Adipocyte (in vitro differentiated cells): ENCODE results near the gene GRIN2A.
A peak's percentile ranks its signal among the peaks of the same experiment; 100 is the strongest.

Experiments used
- DNase-seq: peaks from one replicate; pipeline ENCODE4 v3.0.0-alpha.2; 2015; ENCODE audit warnings: low read depth
- H3K27me3 ChIP-seq: replicated peaks from 2 replicates; pipeline ENCODE4 v1.7.0; 2013; ENCODE audit warnings: mild to moderate bottlenecking, low read length, moderate library complexity; ENCODE audit not compliant: control insufficient read depth, insufficient read depth
- H3K36me3 ChIP-seq: 2 replicates; pipeline ENCODE4 v1.7.0; 2013; ENCODE audit warnings: low read length, mild to moderate bottlenecking, moderate library complexity; ENCODE audit not compliant: control insufficient read depth, insufficient read depth, severe bottlenecking
- H3K4me1 ChIP-seq: 2 replicates; pipeline ENCODE4 v1.7.0; 2013; ENCODE audit warnings: mild to moderate bottlenecking, low read length, moderate library complexity; ENCODE audit not compliant: control insufficient read depth, insufficient read depth
- H3K4me3 ChIP-seq: 2 replicates; pipeline ENCODE4 v1.7.0; 2013; ENCODE audit warnings: mild to moderate bottlenecking, low read length, moderate library complexity
- H3K9ac ChIP-seq: 2 replicates; pipeline ENCODE4 v1.7.0; 2013; ENCODE audit warnings: mild to moderate bottlenecking, low read length, moderate library complexity
- H3K9me3 ChIP-seq: 2 replicates; pipeline ENCODE4 v1.7.0; 2013; ENCODE audit warnings: mild to moderate bottlenecking, low read length, moderate library complexity; ENCODE audit not compliant: control insufficient read depth

GRIN2A gene

DNA sequence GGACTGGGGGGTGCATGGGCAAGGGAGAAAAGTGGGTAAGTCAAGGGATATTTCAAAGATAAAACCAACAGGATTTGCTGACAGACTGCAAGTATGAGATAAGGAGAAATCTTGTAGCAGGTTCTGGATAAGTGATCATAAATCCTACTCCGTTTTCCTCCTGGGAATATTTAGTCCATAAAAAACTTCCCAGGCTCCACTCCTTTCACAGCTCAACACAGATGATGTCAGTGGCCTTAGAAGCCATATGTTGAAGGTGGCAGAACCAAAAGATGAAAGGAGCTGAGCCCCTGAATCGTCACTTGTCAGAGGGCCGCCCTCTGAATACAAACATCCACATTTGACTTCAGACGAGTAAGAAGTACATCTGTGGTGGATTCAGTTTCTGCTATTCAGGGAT lies 71.7 kb downstream of the GRIN2A start:
- H3K9ac ChIP-seq = no peak overlapping the region

DNA sequence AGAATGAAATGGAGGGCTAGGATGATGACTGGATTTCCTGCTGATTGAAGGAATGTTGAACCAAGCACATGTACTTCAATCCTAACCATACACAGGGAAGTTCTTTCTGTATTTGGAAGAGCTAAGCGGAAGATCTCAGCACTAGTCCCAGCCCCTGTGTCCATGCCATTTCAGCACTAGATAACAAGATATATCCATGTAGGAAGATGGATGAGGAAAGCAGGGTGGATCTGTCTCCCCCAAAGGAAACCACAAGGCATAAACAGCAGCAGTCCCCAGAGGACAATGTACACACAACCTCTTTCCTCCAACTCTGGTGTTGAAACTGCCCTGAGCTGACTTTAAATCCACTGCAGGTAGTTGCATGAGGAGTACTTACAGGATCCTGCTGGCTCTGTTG lies 75.1 kb downstream of the GRIN2A start:
- no peaks in the 10 kb centered on the region for H3K27me3 ChIP-seq
- no peaks in the 10 kb centered on the region for H3K36me3 ChIP-seq
- H3K9ac ChIP-seq = no peak overlapping the region
- H3K4me3 ChIP-seq = no peak overlapping the region
- peaks cover 23% of the 10 kb centered on the region for H3K4me1 ChIP-seq
- no peaks in the 10 kb centered on the region for H3K9me3 ChIP-seq
- DNase-seq = no peak

More for the DNA sequence above, 71.7 kb downstream of the GRIN2A start:
- Histone ChIP-seq H3K9me3 (no peaks in the 10 kb centered on the region), H3K4me3 (no peak overlapping the region), H3K36me3 (no peaks in the 10 kb centered on the region), H3K27me3 (no peaks in the 10 kb centered on the region), H3K4me1 (peaks cover 26% of the 10 kb centered on the region)
- DNase-seq = no peak

DNA sequence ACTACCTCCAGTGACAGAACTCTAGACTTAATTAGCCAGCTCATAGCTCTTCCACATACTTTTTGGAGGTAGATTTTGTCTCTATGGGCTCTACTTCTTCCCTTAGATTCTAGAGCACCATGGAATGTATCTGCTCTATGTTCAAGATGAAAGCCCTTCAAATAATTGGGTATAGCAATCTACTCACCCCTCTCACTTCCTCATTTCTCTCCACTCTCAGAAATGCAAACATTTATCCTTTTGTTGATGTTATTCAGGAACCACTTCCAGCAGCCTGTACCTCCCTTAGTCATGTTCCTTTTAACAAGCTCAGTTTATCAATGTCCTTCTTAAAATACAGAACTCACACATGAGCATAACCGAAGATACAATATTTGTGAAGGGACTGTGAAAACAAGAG lies 78.5 kb downstream of the GRIN2A start:
- Histone ChIP-seq H3K9me3 (no peaks in the 10 kb centered on the region), H3K4me3 (no peak overlapping the region), H3K4me1 (peaks cover 31% of the 10 kb centered on the region), H3K9ac (no peak overlapping the region), H3K27me3 (no peaks in the 10 kb centered on the region), H3K36me3 (no peaks in the 10 kb centered on the region)
- no peak for DNase-seq

DNA sequence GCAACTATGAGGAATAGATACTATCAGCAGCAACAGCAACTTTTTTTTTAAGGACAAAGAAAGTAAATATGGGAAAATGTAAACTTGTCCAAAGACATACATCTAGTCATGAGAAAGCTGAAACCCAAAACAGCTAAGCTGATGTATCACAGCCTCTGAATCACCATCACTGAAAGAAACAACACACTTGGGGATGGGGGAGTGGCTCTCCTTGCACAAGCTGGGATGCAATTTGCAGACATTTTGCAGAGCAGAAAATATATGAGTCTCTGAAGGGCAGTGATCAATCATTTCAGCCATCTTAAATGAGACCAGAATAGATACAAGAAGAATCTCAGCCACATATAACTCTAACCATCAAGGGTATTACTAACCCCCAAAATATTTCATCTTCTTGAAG lies 79.1 kb downstream of the GRIN2A start:
- no peak overlapping the region for H3K9ac ChIP-seq
- H3K9me3 ChIP-seq = no peaks in the 10 kb centered on the region
- no peaks in the 10 kb centered on the region for H3K36me3 ChIP-seq
- no peak overlapping the region for H3K4me3 ChIP-seq
- H3K27me3 ChIP-seq = no peaks in the 10 kb centered on the region
- peak; percentile 28 for DNase-seq
- peaks cover 31% of the 10 kb centered on the region for H3K4me1 ChIP-seq

DNA sequence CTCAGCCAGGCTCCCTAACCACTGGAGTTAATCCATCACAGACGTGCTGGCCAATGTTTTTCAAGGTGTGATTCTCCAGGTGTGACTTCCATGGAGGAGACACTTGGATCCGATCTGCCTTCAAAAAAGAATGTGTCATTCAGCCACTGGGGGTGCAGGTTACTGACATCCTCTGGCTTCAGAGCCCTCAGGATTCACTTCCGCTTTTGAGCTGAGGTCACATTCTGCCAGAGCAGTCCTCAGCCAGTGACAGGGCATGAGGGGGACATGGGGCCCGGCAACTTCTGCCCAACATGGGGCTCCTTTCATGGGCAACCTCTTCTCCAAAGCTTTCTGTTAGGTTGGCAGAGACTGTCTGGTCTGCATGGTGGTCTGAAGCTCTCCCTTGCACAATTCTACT lies 81.4 kb downstream of the GRIN2A start:
- no peaks in the 10 kb centered on the region for H3K36me3 ChIP-seq
- peaks cover 36% of the 10 kb centered on the region for H3K4me1 ChIP-seq
- no peaks in the 10 kb centered on the region for H3K27me3 ChIP-seq
- no peak overlapping the region for H3K4me3 ChIP-seq
- no peaks in the 10 kb centered on the region for H3K9me3 ChIP-seq
- H3K9ac ChIP-seq = no peak overlapping the region
- DNase-seq = no peak

DNA sequence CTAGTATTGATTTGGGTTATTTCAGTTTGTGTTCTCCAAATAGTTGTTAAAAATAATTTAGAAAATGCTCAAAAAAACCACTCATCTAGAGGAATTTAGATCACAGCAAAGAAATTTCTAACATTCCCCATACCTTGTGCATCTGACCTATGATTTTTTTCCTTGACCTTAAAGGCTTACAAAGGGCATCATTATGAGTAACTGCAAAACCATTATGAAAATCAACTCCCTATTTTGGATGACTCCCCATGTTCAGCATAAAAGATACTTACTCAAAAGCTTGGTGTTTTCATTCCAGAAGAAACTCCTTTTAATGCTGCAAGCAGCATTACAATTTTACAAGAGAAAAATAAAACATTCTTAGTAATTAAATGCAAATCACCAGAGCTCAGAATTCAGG lies 83.2 kb downstream of the GRIN2A start:
- no peak for DNase-seq
- Histone ChIP-seq H3K9ac (peak overlapping the region; percentile 67), H3K27me3 (no peaks in the 10 kb centered on the region), H3K9me3 (no peaks in the 10 kb centered on the region), H3K36me3 (no peaks in the 10 kb centered on the region), H3K4me3 (no peak overlapping the region), H3K4me1 (peaks cover 36% of the 10 kb centered on the region)

DNA sequence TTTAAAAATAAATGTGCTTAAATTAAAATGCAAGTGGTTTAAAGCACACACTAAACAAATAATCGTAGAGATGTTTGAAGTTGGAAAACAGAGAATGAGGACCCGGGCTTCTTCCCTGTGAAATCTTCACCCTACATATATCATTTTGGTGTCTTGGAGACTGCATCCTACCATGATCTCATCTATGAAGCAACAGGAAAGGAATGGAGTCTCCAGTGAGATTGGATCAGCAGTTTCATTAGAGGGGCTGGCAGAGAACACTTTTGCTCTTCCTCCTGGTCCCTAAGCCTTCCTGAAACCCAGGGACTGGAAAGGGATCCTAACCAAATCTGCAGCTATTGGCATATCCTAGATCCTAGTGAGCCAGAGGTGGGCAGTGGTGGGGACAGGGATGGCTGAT lies 85.0 kb downstream of the GRIN2A start:
- Histone ChIP-seq H3K27me3 (no peaks in the 10 kb centered on the region), H3K36me3 (no peaks in the 10 kb centered on the region), H3K9me3 (no peaks in the 10 kb centered on the region), H3K4me3 (peak overlapping the region; percentile 12), H3K9ac (no peak overlapping the region), H3K4me1 (peaks cover 34% of the 10 kb centered on the region)
- no peak for DNase-seq

DNA sequence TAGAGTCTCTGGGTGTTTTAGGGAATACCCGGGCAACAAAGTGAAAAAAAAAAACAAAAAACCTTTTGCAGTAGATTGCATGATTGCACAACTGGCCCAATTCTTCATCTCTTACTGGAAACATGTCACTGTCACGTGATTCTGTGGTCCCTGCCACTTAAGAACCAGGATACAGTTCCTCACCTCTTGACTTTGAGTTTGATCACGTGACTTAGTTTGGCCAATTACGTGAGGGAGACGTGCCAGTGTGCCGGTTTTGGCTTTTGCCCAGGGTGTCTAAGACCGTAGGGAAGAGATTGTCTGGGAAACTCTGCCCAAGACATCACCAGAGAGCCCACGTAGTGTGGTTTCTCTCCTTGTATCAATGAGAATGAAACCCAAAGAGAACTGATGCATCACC lies 88.7 kb downstream of the GRIN2A start:
- peaks cover 7% of the 10 kb centered on the region for H3K9me3 ChIP-seq
- H3K27me3 ChIP-seq = no peaks in the 10 kb centered on the region
- H3K36me3 ChIP-seq = no peaks in the 10 kb centered on the region
- H3K4me3 ChIP-seq = no peak overlapping the region
- DNase-seq = no peak
- peaks cover 34% of the 10 kb centered on the region for H3K4me1 ChIP-seq
- H3K9ac ChIP-seq = no peak overlapping the region

DNA sequence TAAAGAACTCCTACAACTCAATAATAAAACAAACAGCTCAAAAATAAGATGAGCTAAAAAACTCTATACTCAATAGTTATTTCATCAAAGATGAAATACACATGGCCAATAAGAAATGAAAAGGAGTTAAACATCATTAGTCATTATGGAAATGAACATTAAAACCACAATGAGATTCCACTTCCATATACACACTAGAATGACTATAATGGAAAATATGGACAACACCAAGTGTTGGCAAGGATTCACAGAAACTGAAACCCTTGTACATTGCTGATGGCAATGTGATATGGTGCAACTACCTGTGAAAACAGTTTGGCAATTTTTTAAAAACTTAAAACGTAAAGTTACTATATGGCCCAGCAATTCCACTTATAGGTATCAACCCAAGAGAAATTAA lies 91.4 kb downstream of the GRIN2A start:
- no peak overlapping the region for H3K9ac ChIP-seq
- no peaks in the 10 kb centered on the region for H3K27me3 ChIP-seq
- peaks cover 40% of the 10 kb centered on the region for H3K4me1 ChIP-seq
- peaks cover 7% of the 10 kb centered on the region for H3K9me3 ChIP-seq
- DNase-seq = no peak
- no peak overlapping the region for H3K4me3 ChIP-seq
- H3K36me3 ChIP-seq = no peaks in the 10 kb centered on the region

DNA sequence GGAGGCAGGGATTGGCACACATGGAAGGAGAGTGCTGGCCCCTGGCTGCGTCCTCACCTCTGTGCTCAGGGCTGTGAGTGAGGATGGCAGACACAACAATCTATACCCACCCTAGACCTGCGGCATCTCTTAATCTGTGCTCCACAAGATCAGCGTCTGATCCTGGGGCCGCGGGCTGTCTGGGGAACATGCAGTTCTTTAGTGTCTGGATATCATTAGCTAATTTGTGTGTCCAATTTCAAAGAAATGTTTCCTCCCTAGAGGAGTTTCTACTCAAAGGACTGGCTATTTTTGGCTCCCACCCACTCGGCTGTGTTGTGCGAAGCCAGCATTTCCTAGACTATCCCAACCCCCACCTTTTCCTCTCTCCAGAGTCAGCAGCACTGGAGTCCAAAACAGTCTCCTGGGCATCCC lies 93.8 kb downstream of the GRIN2A start:
- peak overlapping the region; percentile 65 for H3K4me3 ChIP-seq
- DNase-seq = peak; percentile 37
- H3K9me3 ChIP-seq = peaks cover 7% of the 10 kb centered on the region
- peak overlapping the region; percentile 70 for H3K9ac ChIP-seq
- H3K36me3 ChIP-seq = no peaks in the 10 kb centered on the region
- H3K4me1 ChIP-seq = peaks cover 33% of the 10 kb centered on the region
- no peaks in the 10 kb centered on the region for H3K27me3 ChIP-seq

DNA sequence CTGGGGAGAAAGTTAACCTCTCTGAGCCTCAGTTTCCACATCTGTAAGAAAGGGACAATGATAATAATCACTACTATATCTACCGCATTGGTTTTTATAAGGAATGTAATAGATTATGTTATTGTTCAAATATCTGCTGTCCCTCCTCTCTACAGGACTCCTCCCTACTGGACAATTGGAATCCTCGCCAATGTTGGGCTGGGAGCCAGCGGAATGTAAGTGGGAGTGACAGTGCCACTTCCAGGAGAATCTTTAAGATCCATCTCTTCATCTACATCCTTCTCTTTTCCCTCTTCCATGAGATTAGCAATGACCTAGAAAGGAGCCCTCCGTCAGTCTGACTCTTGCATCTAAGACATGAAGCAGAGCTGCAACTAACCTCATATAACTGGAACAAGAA lies 95.1 kb downstream of the GRIN2A start:
- H3K4me1 ChIP-seq = peaks cover 28% of the 10 kb centered on the region
- H3K36me3 ChIP-seq = no peaks in the 10 kb centered on the region
- no peaks in the 10 kb centered on the region for H3K27me3 ChIP-seq
- no peak for DNase-seq
- peaks cover 7% of the 10 kb centered on the region for H3K9me3 ChIP-seq
- H3K4me3 ChIP-seq = no peak overlapping the region
- no peak overlapping the region for H3K9ac ChIP-seq

DNA sequence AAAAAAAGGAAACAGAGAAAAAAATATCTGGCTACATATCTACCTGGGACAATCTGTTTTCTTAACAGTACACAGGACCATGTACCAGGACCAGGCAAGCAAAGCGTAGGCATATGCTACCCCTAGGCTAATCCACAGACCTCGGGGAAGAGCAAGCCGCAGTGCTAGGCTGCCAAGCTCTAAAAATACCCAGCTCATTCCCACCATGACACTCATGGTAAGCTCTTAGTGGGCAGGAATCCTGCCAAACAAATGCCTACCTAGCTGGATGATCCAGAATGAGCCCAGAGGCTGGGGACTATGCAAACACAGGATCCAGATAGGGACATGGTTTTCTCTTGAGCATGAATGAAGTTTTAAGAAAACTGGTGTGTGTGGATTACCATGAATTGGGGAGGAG lies 95.6 kb downstream of the GRIN2A start:
- Histone ChIP-seq H3K36me3 (no peaks in the 10 kb centered on the region), H3K4me1 (peaks cover 29% of the 10 kb centered on the region), H3K4me3 (no peak overlapping the region), H3K27me3 (no peaks in the 10 kb centered on the region), H3K9me3 (peaks cover 7% of the 10 kb centered on the region), H3K9ac (no peak overlapping the region)
- DNase-seq = no peak
